MG63 (cell line): Measurements from ENCODE around the gene ACAN. TPM values are rescaled to one million over a fixed set of nuclear protein-coding genes. Genes with fewer than 3 reads are reported as not detected.

Experiments used
- DNase-seq: peaks from one replicate; pipeline ENCODE4 v3.0.0-alpha.2; 2020
- H3K27me3 ChIP-seq: fragments of 250-450 bp; sonication (Bioruptor Pico); 2 replicates; pipeline ENCODE4 v1.5.1; 2020; ENCODE audit warnings: mild to moderate bottlenecking, moderate library complexity
- H3K36me3 ChIP-seq: fragments of 250-450 bp; sonication (Bioruptor Pico); 2 replicates; pipeline ENCODE4 v1.5.1; 2020; ENCODE audit warnings: mild to moderate bottlenecking, moderate library complexity
- H3K4me3 ChIP-seq: fragments of 250-450 bp; sonication (Bioruptor Pico); 2 replicates; pipeline ENCODE4 v1.5.1; 2020; ENCODE audit warnings: mild to moderate bottlenecking, moderate library complexity
- H3K9me3 ChIP-seq: fragments of 250-450 bp; sonication (Bioruptor Pico); 2 replicates; pipeline ENCODE4 v1.5.1; 2020; ENCODE audit warnings: mild to moderate bottlenecking, moderate library complexity
- total RNA-seq: library from RNA; depleted of rRNA; stranded (reverse); fragments of >200 nt; shearing (Covaris generic); gene quantifications from 2 replicates; pipeline ENCODE4 v1.2.3, GENCODE V29; 2014; ENCODE audit warnings: low replicate concordance; rRNA removed

ACAN gene
- 0.05 and 0.16 TPM in 2 replicates for total RNA-seq

GRCh38 chr15:88803241-88803919 lies at the start of gene ACAN:
TSS of gene ACAN (plus strand) at chr15:88803436. CDS start at chr15:88836207, 32,771 bp downstream.
- peak within 1 kb of the TSS; percentile 30 for H3K4me3 ChIP-seq

GRCh38 chr15:88756521-88756920 lies 46.7 kb upstream of the ACAN start:
- no peaks in the 10 kb centered on the region for H3K36me3 ChIP-seq
- H3K4me3 ChIP-seq, result no peak overlapping the region
- H3K9me3 ChIP-seq, result 0 out of 2 replicates have a peak, but pooled peaks cover 4% of the 10 kb centered on the region
- H3K27me3 ChIP-seq, result no peaks in the 10 kb centered on the region; the same call in 1 of the 2 replicates
- DNase-seq, result no peak

More at GRCh38 chr15:88803241-88803919, at the start of gene ACAN:
- DNase-seq, result no peak
- H3K36me3 ChIP-seq, result no peaks in the 10 kb centered on the region
- H3K9me3 ChIP-seq, result no peaks in the 10 kb centered on the region
- peaks cover 37% of the 10 kb centered on the region for H3K27me3 ChIP-seq

- no peaks in the 10 kb centered on the region for H3K36me3 ChIP-seq
- DNase-seq, result no peak
- H3K9me3 ChIP-seq, result 0 out of 2 replicates have a peak, but pooled peaks cover 4% of the 10 kb centered on the region
- no peak overlapping the region for H3K4me3 ChIP-seq
- no peaks in the 10 kb centered on the region; the same call in 1 of the 2 replicates for H3K27me3 ChIP-seq
Observed at GRCh38 chr15:88756921-88757320, 46.3 kb upstream of the ACAN start.

- H3K27me3 ChIP-seq, result no peaks in the 10 kb centered on the region; the same call in 1 of the 2 replicates
- H3K36me3 ChIP-seq, result no peaks in the 10 kb centered on the region
- DNase-seq, result no peak
- 0 out of 2 replicates have a peak, but pooled peaks cover 4% of the 10 kb centered on the region for H3K9me3 ChIP-seq
- no peak overlapping the region for H3K4me3 ChIP-seq
Observed at GRCh38 chr15:88759872-88760271, 43.4 kb upstream of the ACAN start.

- Histone ChIP-seq H3K9me3 (0 out of 2 replicates have a peak, but pooled peaks cover 4% of the 10 kb centered on the region), H3K36me3 (no peaks in the 10 kb centered on the region), H3K4me3 (no peak overlapping the region), H3K27me3 (no peaks in the 10 kb centered on the region; the same call in 1 of the 2 replicates)
- DNase-seq, result no peak
Observed at GRCh38 chr15:88764448-88764847, 38.8 kb upstream of the ACAN start.

- peaks cover 6% of the 10 kb centered on the region for H3K9me3 ChIP-seq
- no peaks in the 10 kb centered on the region for H3K36me3 ChIP-seq
- no peak overlapping the region for H3K4me3 ChIP-seq
- no peak for DNase-seq
- H3K27me3 ChIP-seq, result no peaks in the 10 kb centered on the region; the same call in 1 of the 2 replicates
Observed at GRCh38 chr15:88765212-88765611, 38.0 kb upstream of the ACAN start.

- H3K9me3 ChIP-seq, result peaks cover 7% of the 10 kb centered on the region
- H3K36me3 ChIP-seq, result no peaks in the 10 kb centered on the region
- DNase-seq, result peak; percentile 15
- H3K27me3 ChIP-seq, result no peaks in the 10 kb centered on the region
- peak overlapping the region; percentile 2; the same call in 1 of the 2 replicates for H3K4me3 ChIP-seq
Observed at GRCh38 chr15:88769161-88769971, 33.9 kb upstream of the ACAN start.

- Histone ChIP-seq H3K4me3 (no peak overlapping the region), H3K36me3 (no peaks in the 10 kb centered on the region), H3K27me3 (no peaks in the 10 kb centered on the region), H3K9me3 (peaks cover 3% of the 10 kb centered on the region; the same call in 1 of the 2 replicates)
- no peak for DNase-seq
Observed at GRCh38 chr15:88775776-88776175, 27.5 kb upstream of the ACAN start.

GRCh38 chr15:88776646-88777045 lies 26.6 kb upstream of the ACAN start:
- Histone ChIP-seq H3K9me3 (peaks cover 3% of the 10 kb centered on the region; the same call in 1 of the 2 replicates), H3K27me3 (no peaks in the 10 kb centered on the region), H3K4me3 (no peak overlapping the region), H3K36me3 (no peaks in the 10 kb centered on the region)
- no peak for DNase-seq

GRCh38 chr15:88779944-88780343 lies 23.3 kb upstream of the ACAN start:
- Histone ChIP-seq H3K9me3 (peaks cover 3% of the 10 kb centered on the region; the same call in 1 of the 2 replicates), H3K36me3 (no peaks in the 10 kb centered on the region), H3K4me3 (no peak overlapping the region), H3K27me3 (no peaks in the 10 kb centered on the region)
- no peak for DNase-seq

- Histone ChIP-seq H3K27me3 (no peaks in the 10 kb centered on the region), H3K9me3 (no peaks in the 10 kb centered on the region), H3K36me3 (no peaks in the 10 kb centered on the region), H3K4me3 (no peak overlapping the region)
- no peak for DNase-seq
Observed at GRCh38 chr15:88782465-88782864, 20.8 kb upstream of the ACAN start.

GRCh38 chr15:88785217-88785616 lies 18.0 kb upstream of the ACAN start:
- no peaks in the 10 kb centered on the region for H3K9me3 ChIP-seq
- no peak for DNase-seq
- H3K36me3 ChIP-seq, result no peaks in the 10 kb centered on the region
- no peak overlapping the region for H3K4me3 ChIP-seq
- H3K27me3 ChIP-seq, result no peaks in the 10 kb centered on the region

- no peak for DNase-seq
- no peak overlapping the region for H3K4me3 ChIP-seq
- H3K9me3 ChIP-seq, result no peaks in the 10 kb centered on the region
- no peaks in the 10 kb centered on the region for H3K27me3 ChIP-seq
- H3K36me3 ChIP-seq, result no peaks in the 10 kb centered on the region
Observed at GRCh38 chr15:88788036-88788435, 15.2 kb upstream of the ACAN start.

GRCh38 chr15:88788816-88789215 lies 14.4 kb upstream of the ACAN start:
- H3K9me3 ChIP-seq, result no peaks in the 10 kb centered on the region
- H3K27me3 ChIP-seq, result no peaks in the 10 kb centered on the region
- no peaks in the 10 kb centered on the region for H3K36me3 ChIP-seq
- no peak overlapping the region for H3K4me3 ChIP-seq
- peak; percentile 46 for DNase-seq

- Histone ChIP-seq H3K4me3 (no peak overlapping the region), H3K9me3 (no peaks in the 10 kb centered on the region), H3K27me3 (no peaks in the 10 kb centered on the region), H3K36me3 (no peaks in the 10 kb centered on the region)
- DNase-seq, result no peak
Observed at GRCh38 chr15:88790486-88790885, 12.8 kb upstream of the ACAN start.

GRCh38 chr15:88791637-88792036 lies 11.6 kb upstream of the ACAN start:
- H3K27me3 ChIP-seq, result no peaks in the 10 kb centered on the region
- H3K4me3 ChIP-seq, result no peak overlapping the region
- H3K9me3 ChIP-seq, result no peaks in the 10 kb centered on the region
- H3K36me3 ChIP-seq, result no peaks in the 10 kb centered on the region
- DNase-seq, result no peak
